Measurements from ENCODE around the gene DPH2. TPM values are rescaled to one million over a fixed set of nuclear protein-coding genes. Genes with fewer than 3 reads are reported as not detected.

DPH2 gene
- total and polyA plus RNA-seq, 5 donors: 10.7 to 19.0 (median 14.3) TPM

DNA sequence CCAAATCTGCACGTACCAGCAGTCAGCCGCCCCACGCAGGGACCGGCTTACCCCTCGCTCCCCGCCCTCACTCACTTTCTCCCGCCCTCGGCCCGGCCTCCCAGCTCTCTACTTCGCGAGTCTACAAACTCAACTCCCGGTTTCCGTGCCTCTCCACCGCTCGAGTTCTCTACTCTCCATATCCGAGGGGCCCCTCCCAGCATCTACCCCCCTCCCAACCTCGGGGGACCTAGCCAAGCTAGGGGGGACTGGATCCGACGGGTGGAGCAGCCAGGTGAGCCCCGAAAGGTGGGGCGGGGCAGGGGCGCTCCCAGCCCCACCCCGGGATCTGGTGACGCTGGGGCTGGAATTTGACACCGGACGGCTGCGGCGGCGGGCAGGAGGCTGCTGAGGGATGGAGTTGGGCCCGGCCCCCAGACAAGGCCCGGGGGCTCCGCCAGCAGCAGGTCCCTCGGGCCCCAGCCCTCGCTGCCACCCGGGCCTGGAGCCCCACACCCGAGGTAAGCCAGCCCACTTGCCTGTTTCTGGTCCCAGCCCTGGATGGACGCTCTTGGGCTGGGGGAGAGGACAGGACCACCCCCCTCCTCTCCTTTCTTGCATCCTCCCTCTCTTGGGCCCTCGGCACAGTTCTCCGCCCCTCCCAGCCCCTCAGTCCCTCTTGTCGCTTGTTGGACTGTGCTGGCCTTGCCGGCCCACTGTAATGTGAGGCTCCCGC lies 36.3 kb upstream of the DPH2 start, which contains the start of gene ARTN:
Gene ARTN (plus strand): TSS at position 416 of the 715 bp plus-strand sequence. CDS start 1,856 bp downstream, outside the sequence.
- Histone ChIP-seq H3K4me1 (ENCODE audit: control insufficient read depth, insufficient read depth, low read length) (peaks cover 4% of the 10 kb centered on the region), H3K27me3 (ENCODE audit: control insufficient read depth, insufficient read depth) (no peaks in the 10 kb centered on the region), H3K9me3 (ENCODE audit: control insufficient read depth, low read length) (no peaks in the 10 kb centered on the region), H3K4me3 (ENCODE audit: low read length) (peak within 1 kb of the TSS; percentile 31), H3K27ac (ENCODE audit: low read length) (no peak within 1 kb of the TSS)
- peak; percentile 1 to 2 for ATAC-seq
- intact Hi-C loops (cut with DNase I): loop anchor here in 2 of 4 donors (2.0 to 5.0 kb wide), 2 partner anchors 171 kb away; no protein-coding TSS in a partner anchor
- WGBS: 2% methylated on average over 42 of the region's 42 CpGs
- peak in 1 of 3 donors; percentile 36 for DNase-seq

DNA sequence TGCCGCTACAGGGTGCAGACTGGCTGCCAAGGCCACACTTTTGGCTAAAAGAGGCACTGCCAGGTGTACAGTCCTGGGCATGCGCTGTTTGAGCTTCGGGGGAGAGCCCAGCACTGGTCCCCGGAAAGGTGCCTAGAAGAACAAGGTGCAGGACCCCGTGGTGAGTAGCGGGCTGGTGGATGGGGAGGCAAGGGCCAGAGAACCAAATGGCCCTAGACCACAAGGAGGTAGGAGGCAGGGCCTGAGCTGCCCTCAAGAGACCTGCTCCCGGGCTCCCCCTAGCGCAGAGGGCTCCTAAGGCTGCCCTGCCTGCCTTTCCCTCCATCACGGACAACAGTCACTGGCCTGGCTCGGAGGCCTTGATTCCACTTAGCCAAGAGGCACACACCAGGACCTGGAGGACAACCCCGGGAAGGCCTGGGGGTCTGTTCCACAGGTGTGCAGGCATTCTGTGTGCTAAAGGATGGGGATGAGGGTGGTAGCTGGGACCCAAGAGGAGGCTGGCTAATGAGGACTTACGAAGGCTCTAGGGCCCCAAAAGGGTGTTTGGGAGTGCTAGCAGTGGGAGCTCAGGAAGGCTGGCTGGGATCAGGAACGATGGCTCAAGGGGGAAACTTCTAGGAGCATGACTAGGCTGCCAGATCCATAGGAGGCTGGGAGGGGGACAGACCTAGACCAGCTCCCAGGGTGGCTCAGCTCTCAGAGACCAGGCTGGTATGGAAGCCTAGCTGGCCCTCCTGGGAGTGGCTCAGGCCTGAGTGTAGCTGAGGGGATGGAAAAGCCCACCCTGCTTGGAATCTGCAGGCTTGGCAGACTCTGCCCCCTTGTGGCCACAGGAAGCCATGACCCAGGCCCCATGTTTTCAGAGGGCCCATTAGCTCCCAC lies 35.5 kb upstream of the DPH2 start:
- intact Hi-C loops (cut with DNase I): loop anchor here in 2 of 4 donors (2.0 to 5.0 kb wide), 2 partner anchors 172 kb away; no protein-coding TSS in a partner anchor
- H3K27ac ChIP-seq (ENCODE audit: low read length): no peak overlapping the region
- H3K27me3 ChIP-seq (ENCODE audit: control insufficient read depth, insufficient read depth): no peaks in the 10 kb centered on the region
- WGBS: 32% methylated on average over 13 of the region's 13 CpGs
- H3K4me1 ChIP-seq (ENCODE audit: control insufficient read depth, insufficient read depth, low read length): peaks cover 4% of the 10 kb centered on the region
- peak in 2 of 3 donors; percentile 80 to 81 for DNase-seq
- peak; percentile 31 to 53 for ATAC-seq
- H3K9me3 ChIP-seq (ENCODE audit: control insufficient read depth, low read length): no peaks in the 10 kb centered on the region
- no peak overlapping the region for H3K4me3 ChIP-seq (ENCODE audit: low read length)

DNA sequence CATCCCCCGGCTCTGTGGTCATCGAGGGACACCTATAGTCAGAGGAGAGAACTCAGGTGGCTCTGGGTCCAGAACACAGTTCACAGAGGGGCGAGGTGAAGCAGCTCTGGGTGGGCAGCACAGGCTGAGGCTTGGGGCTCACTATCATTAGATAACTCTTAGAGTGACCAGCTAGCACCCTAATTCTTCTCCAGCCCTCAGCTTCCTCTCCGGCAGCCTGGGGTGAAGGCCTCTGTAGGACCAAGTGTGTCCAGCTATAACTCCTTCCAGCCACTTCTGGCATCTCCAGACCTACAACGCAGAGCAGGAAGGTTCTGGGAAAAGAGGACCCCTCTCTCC lies 34.9 kb upstream of the DPH2 start:
- Histone ChIP-seq H3K9me3 (ENCODE audit: control insufficient read depth, low read length) (no peaks in the 10 kb centered on the region), H3K27me3 (ENCODE audit: control insufficient read depth, insufficient read depth) (no peaks in the 10 kb centered on the region), H3K4me3 (ENCODE audit: low read length) (no peak overlapping the region), H3K4me1 (ENCODE audit: control insufficient read depth, insufficient read depth, low read length) (peaks cover 4% of the 10 kb centered on the region), H3K27ac (ENCODE audit: low read length) (no peak overlapping the region)
- no peak for ATAC-seq
- intact Hi-C loops (cut with DNase I): loop anchor here (2.0 to 5.0 kb wide), 3 partner anchors 172 to 408 kb away; no protein-coding TSS in a partner anchor
- DNase-seq: no peak
- 51% methylated on average over 5 of the region's 5 CpGs for WGBS

DNA sequence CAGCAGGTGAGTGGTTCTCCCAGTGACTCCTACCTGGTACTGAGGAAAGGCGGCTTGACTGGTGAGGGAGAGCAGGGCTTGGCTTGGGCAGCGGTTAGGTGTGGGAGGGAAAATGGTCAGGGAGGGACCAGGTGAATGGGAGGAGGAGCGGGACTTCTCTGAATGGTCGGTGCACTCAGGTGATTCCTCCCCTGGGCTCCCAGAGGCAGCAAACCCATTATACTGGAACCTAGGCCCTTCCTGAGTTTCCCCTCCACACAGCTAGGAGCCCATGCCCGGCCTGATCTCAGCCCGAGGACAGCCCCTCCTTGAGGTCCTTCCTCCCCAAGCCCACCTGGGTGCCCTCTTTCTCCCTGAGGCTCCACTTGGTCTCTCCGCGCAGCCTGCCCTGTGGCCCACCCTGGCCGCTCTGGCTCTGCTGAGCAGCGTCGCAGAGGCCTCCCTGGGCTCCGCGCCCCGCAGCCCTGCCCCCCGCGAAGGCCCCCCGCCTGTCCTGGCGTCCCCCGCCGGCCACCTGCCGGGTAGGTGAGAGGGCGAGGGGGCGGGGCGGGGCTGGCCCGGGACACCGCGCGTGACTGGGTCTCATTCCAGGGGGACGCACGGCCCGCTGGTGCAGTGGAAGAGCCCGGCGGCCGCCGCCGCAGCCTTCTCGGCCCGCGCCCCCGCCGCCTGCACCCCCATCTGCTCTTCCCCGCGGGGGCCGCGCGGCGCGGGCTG lies 33.9 kb upstream of the DPH2 start:
- intact Hi-C loops (cut with DNase I): loop anchor here in 3 of 4 donors (2.0 to 5.0 kb wide), 3 partner anchors 173 to 409 kb away; no protein-coding TSS in a partner anchor
- Histone ChIP-seq H3K27ac (ENCODE audit: low read length) (no peak overlapping the region), H3K27me3 (ENCODE audit: control insufficient read depth, insufficient read depth) (no peaks in the 10 kb centered on the region), H3K4me1 (ENCODE audit: control insufficient read depth, insufficient read depth, low read length) (peaks cover 4% of the 10 kb centered on the region), H3K9me3 (ENCODE audit: control insufficient read depth, low read length) (no peaks in the 10 kb centered on the region), H3K4me3 (ENCODE audit: low read length) (peak overlapping the region; percentile 55)
- WGBS: 11% methylated on average over 48 of the region's 48 CpGs
- DNase-seq (peak in 2 of 3 donors; percentile 50 to 67), ATAC-seq (no peak)

DNA sequence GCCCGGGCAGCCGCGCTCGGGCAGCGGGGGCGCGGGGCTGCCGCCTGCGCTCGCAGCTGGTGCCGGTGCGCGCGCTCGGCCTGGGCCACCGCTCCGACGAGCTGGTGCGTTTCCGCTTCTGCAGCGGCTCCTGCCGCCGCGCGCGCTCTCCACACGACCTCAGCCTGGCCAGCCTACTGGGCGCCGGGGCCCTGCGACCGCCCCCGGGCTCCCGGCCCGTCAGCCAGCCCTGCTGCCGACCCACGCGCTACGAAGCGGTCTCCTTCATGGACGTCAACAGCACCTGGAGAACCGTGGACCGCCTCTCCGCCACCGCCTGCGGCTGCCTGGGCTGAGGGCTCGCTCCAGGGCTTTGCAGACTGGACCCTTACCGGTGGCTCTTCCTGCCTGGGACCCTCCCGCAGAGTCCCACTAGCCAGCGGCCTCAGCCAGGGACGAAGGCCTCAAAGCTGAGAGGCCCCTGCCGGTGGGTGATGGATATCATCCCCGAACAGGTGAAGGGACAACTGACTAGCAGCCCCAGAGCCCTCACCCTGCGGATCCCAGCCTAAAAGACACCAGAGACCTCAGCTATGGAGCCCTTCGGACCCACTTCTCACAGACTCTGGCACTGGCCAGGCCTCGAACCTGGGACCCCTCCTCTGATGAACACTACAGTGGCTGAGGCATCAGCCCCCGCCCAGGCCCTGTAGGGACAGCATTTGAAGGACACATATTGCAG lies 33.2 kb upstream of the DPH2 start:
- Histone ChIP-seq H3K27me3 (ENCODE audit: control insufficient read depth, insufficient read depth) (no peaks in the 10 kb centered on the region), H3K27ac (ENCODE audit: low read length) (no peak overlapping the region), H3K9me3 (ENCODE audit: control insufficient read depth, low read length) (no peaks in the 10 kb centered on the region), H3K4me3 (ENCODE audit: low read length) (peak overlapping the region; percentile 55), H3K4me1 (ENCODE audit: control insufficient read depth, insufficient read depth, low read length) (peaks cover 4% of the 10 kb centered on the region)
- peak in 2 of 3 donors; percentile 64 to 76 for DNase-seq
- intact Hi-C loops (cut with DNase I): loop anchor here in 3 of 4 donors (5.0 kb wide), 2 partner anchors 174 to 409 kb away; no protein-coding TSS in a partner anchor
- peak; percentile 27 to 39 for ATAC-seq
- WGBS: 11% methylated on average over 56 of the region's 56 CpGs

DNA sequence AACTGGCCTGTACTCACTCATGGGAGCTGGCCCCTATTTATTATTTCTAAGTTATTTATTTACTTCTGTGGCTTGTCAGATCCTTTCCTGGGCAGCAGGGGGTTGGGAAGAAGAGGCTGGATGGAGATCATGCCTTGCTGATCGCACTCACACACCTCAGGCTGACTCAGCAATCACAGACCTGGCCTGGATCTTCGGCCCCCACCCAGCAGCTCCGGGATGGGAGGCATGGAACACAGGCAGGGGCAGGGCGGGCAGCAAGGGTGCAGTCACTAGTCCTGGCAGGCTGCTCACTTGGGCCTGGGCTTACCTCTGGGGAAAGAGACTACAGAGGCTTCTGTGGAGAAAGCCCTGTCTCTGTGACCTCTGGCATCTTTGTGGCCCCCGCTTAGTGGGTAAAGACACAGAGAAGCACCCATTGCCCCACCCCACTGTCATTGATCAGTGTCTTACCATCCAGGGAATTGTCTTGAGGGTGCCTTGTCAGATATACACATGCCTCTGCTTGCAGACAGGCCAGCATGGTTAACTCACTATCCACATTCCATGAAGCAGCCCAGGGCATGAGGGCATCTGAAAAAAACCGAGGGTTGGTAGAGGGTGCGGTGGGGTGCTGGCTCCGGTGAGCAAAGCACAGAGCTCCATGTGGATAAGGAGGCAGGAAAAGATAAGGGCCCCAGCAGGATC lies 32.5 kb upstream of the DPH2 start:
- ATAC-seq (no peak), DNase-seq (no peak)
- no peak overlapping the region for H3K27ac ChIP-seq (ENCODE audit: low read length)
- H3K4me3 ChIP-seq (ENCODE audit: low read length): no peak overlapping the region
- intact Hi-C loops (cut with DNase I): loop anchor here in 3 of 4 donors (5.0 kb wide), 2 partner anchors 175 to 410 kb away; no protein-coding TSS in a partner anchor
- no peaks in the 10 kb centered on the region for H3K27me3 ChIP-seq (ENCODE audit: control insufficient read depth, insufficient read depth)
- H3K4me1 ChIP-seq (ENCODE audit: control insufficient read depth, insufficient read depth, low read length): peaks cover 4% of the 10 kb centered on the region
- H3K9me3 ChIP-seq (ENCODE audit: control insufficient read depth, low read length): no peaks in the 10 kb centered on the region
- 91% methylated on average over 8 of the region's 8 CpGs for WGBS

DNA sequence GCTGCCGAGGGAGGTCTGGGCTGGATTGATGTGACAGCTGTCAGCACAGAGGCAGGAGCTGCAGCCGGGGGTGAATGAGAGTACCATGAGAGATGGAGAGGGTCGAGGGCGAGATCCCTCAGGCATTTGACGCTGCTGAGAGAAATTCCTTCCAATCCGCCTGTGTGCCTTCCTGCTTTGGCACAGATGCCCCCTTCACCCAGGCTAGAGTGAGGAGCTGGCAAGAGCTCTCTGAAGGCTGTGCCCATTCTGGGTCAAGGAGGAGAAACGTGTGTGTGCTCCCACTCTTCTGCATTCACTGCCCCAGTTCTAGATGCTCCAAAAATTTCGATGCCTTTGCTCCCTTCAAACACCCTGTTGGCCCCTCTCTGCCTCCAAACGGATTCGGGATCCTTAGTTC lies 31.4 kb upstream of the DPH2 start:
- Histone ChIP-seq H3K4me1 (ENCODE audit: control insufficient read depth, insufficient read depth, low read length) (peaks cover 4% of the 10 kb centered on the region), H3K27ac (ENCODE audit: low read length) (no peak overlapping the region), H3K9me3 (ENCODE audit: control insufficient read depth, low read length) (no peaks in the 10 kb centered on the region), H3K27me3 (ENCODE audit: control insufficient read depth, insufficient read depth) (no peaks in the 10 kb centered on the region), H3K4me3 (ENCODE audit: low read length) (no peak overlapping the region)
- WGBS: 75% methylated on average over 10 of the region's 10 CpGs
- intact Hi-C loops (cut with DNase I): loop anchor here in 3 of 4 donors (5.0 kb wide), 2 partner anchors 176 to 411 kb away; no protein-coding TSS in a partner anchor
- ATAC-seq (no peak), DNase-seq (no peak)

DNA sequence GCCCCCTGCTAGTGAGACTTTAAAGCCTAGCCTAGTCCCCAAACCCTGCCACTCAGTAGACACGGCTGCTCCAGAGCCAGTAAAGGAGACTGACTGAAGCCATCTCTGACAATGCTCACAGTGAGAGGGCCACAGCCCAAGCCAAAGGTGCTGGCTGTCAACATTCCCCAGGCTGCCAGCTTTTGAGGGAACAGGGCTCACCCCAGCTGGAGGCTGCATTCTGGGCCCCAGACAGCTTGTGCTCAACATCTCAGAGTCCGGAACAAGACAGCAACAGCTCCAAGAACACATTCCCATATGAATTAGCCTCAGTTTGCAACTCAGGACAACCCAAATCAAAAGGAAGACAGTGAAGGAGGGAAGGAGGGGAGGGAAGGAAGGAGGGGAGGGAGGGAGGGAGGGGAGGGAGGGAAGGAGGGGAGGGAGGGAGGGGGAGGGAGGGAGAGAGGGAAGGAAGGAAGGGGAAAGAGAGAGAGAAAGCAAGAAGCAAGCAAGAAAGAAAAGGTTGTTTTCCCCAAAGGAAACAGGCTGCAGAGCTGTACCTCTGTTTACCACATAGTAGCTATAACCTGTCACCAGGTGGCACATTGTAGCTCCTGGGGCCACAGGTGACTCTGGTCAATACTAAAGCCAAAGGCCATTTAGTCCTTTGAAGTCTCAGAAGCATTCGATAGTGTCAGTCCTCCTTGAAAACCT lies 30.8 kb upstream of the DPH2 start:
- intact Hi-C loops (cut with DNase I): loop anchor here in 3 of 4 donors (5.0 kb wide), 2 partner anchors 177 to 412 kb away; no protein-coding TSS in a partner anchor
- Histone ChIP-seq H3K4me1 (ENCODE audit: control insufficient read depth, insufficient read depth, low read length) (peaks cover 4% of the 10 kb centered on the region), H3K4me3 (ENCODE audit: low read length) (no peak overlapping the region), H3K9me3 (ENCODE audit: control insufficient read depth, low read length) (no peaks in the 10 kb centered on the region), H3K27me3 (ENCODE audit: control insufficient read depth, insufficient read depth) (no peaks in the 10 kb centered on the region), H3K27ac (ENCODE audit: low read length) (no peak overlapping the region)
- WGBS: 52% methylated on average over 3 of the region's 3 CpGs
- DNase-seq (peak in 2 of 3 donors; percentile 80 to 86), ATAC-seq (peak; percentile 45 to 67)

DNA sequence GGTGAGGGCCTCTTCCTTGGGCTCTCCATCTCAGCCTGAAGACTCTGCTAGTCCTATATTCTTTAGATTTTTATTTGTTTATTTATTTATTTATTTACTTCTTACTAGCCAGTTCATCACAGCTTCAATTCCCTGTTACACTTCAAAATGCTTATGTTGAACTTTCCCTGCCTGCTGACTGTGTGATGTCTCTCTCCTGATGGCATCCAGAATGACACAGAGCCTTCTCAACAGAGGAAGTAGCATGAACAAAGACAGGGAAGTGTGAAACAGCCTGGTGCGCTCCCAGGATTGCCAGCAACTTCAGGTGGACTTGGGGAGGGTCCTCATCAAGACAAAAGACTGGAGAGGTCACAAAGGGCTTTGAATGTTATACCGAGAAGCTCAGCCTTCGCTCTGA lies 27.4 kb upstream of the DPH2 start:
- Histone ChIP-seq H3K27me3 (ENCODE audit: control insufficient read depth, insufficient read depth) (no peaks in the 10 kb centered on the region), H3K9me3 (ENCODE audit: control insufficient read depth, low read length) (no peaks in the 10 kb centered on the region), H3K4me1 (ENCODE audit: control insufficient read depth, insufficient read depth, low read length) (no peaks in the 10 kb centered on the region), H3K27ac (ENCODE audit: low read length) (no peak overlapping the region), H3K4me3 (ENCODE audit: low read length) (no peak overlapping the region)
- 87% methylated on average over 3 of the region's 3 CpGs for WGBS
- ATAC-seq: no peak
- no peak for DNase-seq
- intact Hi-C loops (cut with DNase I): no loop called here
